ENCODE data around the gene MDP1.

- no peak for TF ChIP-seq CTCF (IDR thresholded peaks at IDR 0.05; ENCODE audit: control extremely low read depth in 1 of 3, insufficient read depth in 1 of 3, low read depth in 1 of 3, low read length in 3 of 3)
- TF ChIP-seq POLR2AphosphoS5 (IDR thresholded peaks at IDR 0.05; ENCODE audit: low read depth, low read length) = no peak
- TF ChIP-seq POLR2A (IDR thresholded peaks at IDR 0.05; ENCODE audit: control extremely low read depth in 1 of 2, low read depth in 2 of 2, low read length in 2 of 2) = no peak
- no peak for TF ChIP-seq EZH2 (IDR thresholded peaks at IDR 0.05; ENCODE audit: low read depth, low read length, severe bottlenecking)
- TF ChIP-seq YY1 (IDR thresholded peaks at IDR 0.05; ENCODE audit: low read depth, low read length) = no peak
- TF ChIP-seq EGR1 (IDR thresholded peaks at IDR 0.05; ENCODE audit: borderline replicate concordance, low read depth, low read length) = no peak
- TF ChIP-seq MAFK (IDR thresholded peaks at IDR 0.05; ENCODE audit: low read depth, low read length) = no peak
- TF ChIP-seq SUZ12 (IDR thresholded peaks at IDR 0.05; ENCODE audit: low read length) = no peak
Measured at GRCh38 chr14:24250354-24250753, 34.5 kb upstream of the MDP1 start.

Data from H1 (cell line).